Effector memory CD8-positive, alpha-beta T cell (primary cell): ENCODE results near the gene MPHOSPH9.

Source experiments
- ATAC-seq: fragments of 150-1000 bp; cut with Tn5 transposase; replicated peaks from 2 replicates; pipeline ENCODE4 v1.10.0; 2021; ENCODE audit warnings: mild to moderate bottlenecking, moderate library complexity
- DNase-seq, 3 experiments: peaks; one replicate each; pipeline ENCODE4 v3.0.0; 2021
- H3K27ac Mint-ChIP-seq, 2 donors: one replicate each; pipeline ENCODE4 v1.8.0; 2022; ENCODE audit warnings: mild to moderate bottlenecking in 2 of 2, mixed read lengths in 2 of 2, moderate library complexity in 2 of 2
- H3K27me3 Mint-ChIP-seq, 2 donors: one replicate each; pipeline ENCODE4 v1.8.0; 2022; ENCODE audit warnings: mixed read lengths in 2 of 2
- H3K36me3 Mint-ChIP-seq: one replicate; pipeline ENCODE4 v1.8.0; 2022; ENCODE audit warnings: mild to moderate bottlenecking, moderate library complexity, mixed read lengths; ENCODE audit not compliant: insufficient read depth
- H3K4me1 Mint-ChIP-seq, 2 donors: one replicate each; pipeline ENCODE4 v1.8.0; 2022; ENCODE audit warnings: low read depth in 2 of 2, mixed read lengths in 2 of 2
- H3K4me3 Mint-ChIP-seq, 2 donors: one replicate each; pipeline ENCODE4 v1.8.0; 2022; ENCODE audit warnings: mild to moderate bottlenecking in 2 of 2, mixed read lengths in 2 of 2, moderate library complexity in 2 of 2
- H3K9me3 Mint-ChIP-seq, 2 donors: one replicate each; pipeline ENCODE4 v1.8.0; 2022; ENCODE audit warnings: mixed read lengths in 2 of 2

The MPHOSPH9 gene

GRCh38 chr12:123132951-123133619 lies 99.9 kb downstream of the MPHOSPH9 start:
- H3K27me3 Mint-ChIP-seq, result no peaks in the 10 kb centered on the region
- H3K4me3 Mint-ChIP-seq, result no peak overlapping the region
- peaks cover 9 to 10% of the 10 kb centered on the region in 2 donors for H3K4me1 Mint-ChIP-seq
- no peak overlapping the region for H3K27ac Mint-ChIP-seq
- ATAC-seq (no peak), DNase-seq (no peak)
- no peaks in the 10 kb centered on the region for H3K9me3 Mint-ChIP-seq
- H3K36me3 Mint-ChIP-seq, result peaks cover 5% of the 10 kb centered on the region

- DNase-seq (no peak), ATAC-seq (peak; percentile 66)
- Mint-ChIP-seq H3K4me1 (peaks cover 9 to 10% of the 10 kb centered on the region in 2 donors), H3K27ac (peak overlapping the region; percentile 11 to 27), H3K4me3 (peak overlapping the region in 1 of 2 donors; percentile 40), H3K9me3 (no peaks in the 10 kb centered on the region), H3K27me3 (no peaks in the 10 kb centered on the region), H3K36me3 (no peaks in the 10 kb centered on the region)
Measured at GRCh38 chr12:123131879-123132402, 101.0 kb downstream of the MPHOSPH9 start.

- Mint-ChIP-seq H3K36me3 (no peaks in the 10 kb centered on the region), H3K27ac (peak overlapping the region; percentile 11 to 49), H3K4me3 (peak overlapping the region in 1 of 2 donors; percentile 40), H3K4me1 (peaks cover 9 to 10% of the 10 kb centered on the region in 2 donors), H3K9me3 (no peaks in the 10 kb centered on the region), H3K27me3 (peaks cover 0 to 3% of the 10 kb centered on the region in 2 donors)
- ATAC-seq, result no peak
- no peak for DNase-seq
Measured at GRCh38 chr12:123131291-123131832, 101.6 kb downstream of the MPHOSPH9 start.

GRCh38 chr12:123129621-123130020 lies 103.3 kb downstream of the MPHOSPH9 start:
- no peaks in the 10 kb centered on the region for H3K9me3 Mint-ChIP-seq
- DNase-seq (no peak), ATAC-seq (no peak)
- peaks cover 9 to 10% of the 10 kb centered on the region in 2 donors for H3K4me1 Mint-ChIP-seq
- no peak overlapping the region for H3K4me3 Mint-ChIP-seq
- no peaks in the 10 kb centered on the region for H3K36me3 Mint-ChIP-seq
- no peak overlapping the region for H3K27ac Mint-ChIP-seq
- H3K27me3 Mint-ChIP-seq, result peaks cover 0 to 6% of the 10 kb centered on the region in 2 donors

DNA sequence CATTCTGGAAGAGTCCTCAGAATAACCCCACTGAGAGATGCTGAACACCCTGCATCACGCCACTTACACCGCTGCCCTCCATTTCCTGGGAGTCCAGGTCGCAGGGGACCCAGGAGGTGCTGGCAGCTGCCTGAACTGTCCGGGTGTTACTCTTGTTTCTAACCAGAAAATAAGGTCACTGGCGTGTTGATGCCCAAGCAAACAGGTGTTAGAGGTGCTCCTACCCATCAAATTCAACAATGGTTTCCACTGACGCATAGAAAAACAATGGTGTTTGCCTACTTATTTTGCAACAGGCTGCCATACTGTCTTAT lies 105.8 kb downstream of the MPHOSPH9 start:
- no peak overlapping the region for H3K4me3 Mint-ChIP-seq
- H3K4me1 Mint-ChIP-seq, result peaks cover 13 to 18% of the 10 kb centered on the region in 2 donors
- H3K9me3 Mint-ChIP-seq, result no peaks in the 10 kb centered on the region

DNA sequence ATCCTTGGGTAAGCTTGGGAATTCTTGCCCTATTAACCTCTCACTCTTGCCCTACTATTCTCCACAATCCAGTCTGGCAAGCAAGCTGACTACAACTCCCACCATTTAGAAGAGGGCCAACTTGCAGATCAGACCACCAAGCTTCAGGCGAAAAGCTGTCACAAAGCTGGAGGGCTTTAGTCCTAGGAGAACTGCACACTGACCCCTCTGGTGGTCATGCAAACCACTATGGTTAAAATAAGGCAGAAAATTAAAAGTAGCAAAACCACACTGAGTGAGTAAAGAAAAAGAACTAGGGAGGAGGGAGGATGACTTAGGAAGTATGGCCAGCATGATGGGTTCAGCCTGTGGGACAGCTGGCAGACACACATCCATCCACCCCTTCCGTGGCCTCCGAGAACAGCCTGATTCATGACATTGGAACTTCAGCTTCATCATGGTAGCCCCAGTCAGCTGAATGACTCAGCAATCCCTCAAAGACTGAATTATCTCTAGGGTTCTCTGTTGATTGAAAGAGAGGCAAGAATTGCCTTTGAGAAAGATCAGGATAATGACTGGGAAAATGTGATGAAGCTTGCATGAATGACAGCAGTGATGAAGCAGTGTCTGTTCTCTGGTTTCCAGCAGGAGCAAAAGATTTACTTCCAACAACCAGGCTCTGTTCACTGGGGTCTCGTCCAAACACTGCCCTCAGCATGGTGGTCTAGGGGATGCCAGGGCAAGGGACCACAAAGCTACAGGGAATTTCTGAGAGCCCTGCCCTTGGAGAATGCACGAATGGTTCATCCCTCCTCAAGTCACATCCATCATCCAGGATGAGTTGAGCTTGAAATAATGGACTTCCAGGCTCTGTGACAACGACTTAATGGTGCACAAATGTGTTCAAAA lies 106.4 kb downstream of the MPHOSPH9 start:
- H3K27ac Mint-ChIP-seq, result no peak overlapping the region
- no peaks in the 10 kb centered on the region for H3K36me3 Mint-ChIP-seq
- no peak overlapping the region for H3K4me3 Mint-ChIP-seq
- H3K9me3 Mint-ChIP-seq, result no peaks in the 10 kb centered on the region
- peaks cover 14 to 15% of the 10 kb centered on the region in 2 donors for H3K4me1 Mint-ChIP-seq
- DNase-seq (no peak), ATAC-seq (no peak)
- H3K27me3 Mint-ChIP-seq, result peaks cover 0 to 6% of the 10 kb centered on the region in 2 donors

More for the DNA sequence above, 105.8 kb downstream of the MPHOSPH9 start:
- H3K27me3 Mint-ChIP-seq, result peaks cover 0 to 6% of the 10 kb centered on the region in 2 donors
- ATAC-seq (no peak), DNase-seq (no peak)
- no peaks in the 10 kb centered on the region for H3K36me3 Mint-ChIP-seq
- H3K27ac Mint-ChIP-seq, result no peak overlapping the region

- Mint-ChIP-seq H3K27me3 (peaks cover 0 to 6% of the 10 kb centered on the region in 2 donors), H3K4me3 (peak overlapping the region in 1 of 2 donors; percentile 37), H3K36me3 (no peaks in the 10 kb centered on the region), H3K9me3 (no peaks in the 10 kb centered on the region), H3K27ac (peak overlapping the region; percentile 38 to 55), H3K4me1 (peaks cover 10 to 25% of the 10 kb centered on the region in 2 donors)
- ATAC-seq (no peak), DNase-seq (no peak)
Measured at GRCh38 chr12:123122626-123123025, 110.3 kb downstream of the MPHOSPH9 start.

GRCh38 chr12:123121670-123122069 lies 111.3 kb downstream of the MPHOSPH9 start:
- Mint-ChIP-seq H3K27ac (no peak overlapping the region), H3K27me3 (peaks cover 0 to 6% of the 10 kb centered on the region in 2 donors), H3K36me3 (no peaks in the 10 kb centered on the region), H3K4me3 (no peak overlapping the region), H3K4me1 (peaks cover 10 to 25% of the 10 kb centered on the region in 2 donors), H3K9me3 (no peaks in the 10 kb centered on the region)
- no peak for ATAC-seq
- DNase-seq, result no peak

- DNase-seq, result no peak
- Mint-ChIP-seq H3K36me3 (no peaks in the 10 kb centered on the region), H3K27me3 (no peaks in the 10 kb centered on the region), H3K4me1 (peaks cover 10 to 25% of the 10 kb centered on the region in 2 donors), H3K27ac (peak overlapping the region in 1 of 2 donors; percentile 85), H3K4me3 (no peak overlapping the region), H3K9me3 (no peaks in the 10 kb centered on the region)
- ATAC-seq, result peak; percentile 26
Measured at GRCh38 chr12:123120452-123121166, 112.3 kb downstream of the MPHOSPH9 start.

GRCh38 chr12:123119808-123120207 lies 113.1 kb downstream of the MPHOSPH9 start:
- Mint-ChIP-seq H3K27ac (no peak overlapping the region), H3K27me3 (no peaks in the 10 kb centered on the region), H3K36me3 (no peaks in the 10 kb centered on the region), H3K4me1 (peaks cover 13 to 28% of the 10 kb centered on the region in 2 donors), H3K4me3 (no peak overlapping the region), H3K9me3 (no peaks in the 10 kb centered on the region)
- ATAC-seq (peak; percentile 21), DNase-seq (no peak)

- no peak for ATAC-seq
- H3K36me3 Mint-ChIP-seq, result no peaks in the 10 kb centered on the region
- no peak overlapping the region for H3K27ac Mint-ChIP-seq
- no peak overlapping the region for H3K4me3 Mint-ChIP-seq
- DNase-seq, result no peak
- no peaks in the 10 kb centered on the region for H3K27me3 Mint-ChIP-seq
- H3K9me3 Mint-ChIP-seq, result no peaks in the 10 kb centered on the region
- peaks cover 13 to 28% of the 10 kb centered on the region in 2 donors for H3K4me1 Mint-ChIP-seq
Measured at GRCh38 chr12:123118497-123118896, 114.4 kb downstream of the MPHOSPH9 start.

GRCh38 chr12:123115409-123116121 lies 117.4 kb downstream of the MPHOSPH9 start:
- Mint-ChIP-seq H3K4me1 (peaks cover 11 to 20% of the 10 kb centered on the region in 2 donors), H3K4me3 (no peak overlapping the region), H3K9me3 (no peaks in the 10 kb centered on the region), H3K27me3 (no peaks in the 10 kb centered on the region), H3K36me3 (peaks cover 2% of the 10 kb centered on the region), H3K27ac (peak overlapping the region in 1 of 2 donors; percentile 17)
- DNase-seq (no peak), ATAC-seq (no peak)
